Activated CD4-positive, alpha-beta memory T cell treated with anti-CD3 and anti-CD28 coated beads for 36 hours (primary cell): ENCODE results near the gene DAPL1. TPM values are rescaled to one million over a fixed set of nuclear protein-coding genes. Genes with fewer than 3 reads are reported as not detected.
"Not testable (repeated sequence)": the region's sequence is repeated elsewhere in the genome, so short reads cannot be mapped to it uniquely, and the experiment has no call there.

Experiments
- CTCF ChIA-PET: fragments of 350-600 bp; sonication (Branson Sonifier 250); formaldehyde crosslinking; loops from one replicate; lab custom pipeline; 2021; ENCODE audit warnings: antibody characterized with exemption, inconsistent platforms; lab: Charles Lee
- POLR2A ChIA-PET: fragments of 350-600 bp; sonication (Branson Sonifier 250); formaldehyde crosslinking; loops from one replicate; lab custom pipeline; 2021; ENCODE audit warnings: antibody characterized with exemption; lab: Charles Lee
- DNase-seq: peaks from one replicate; pipeline ENCODE4 v3.0.0-alpha.2; 2020
- H3K27ac Mint-ChIP-seq: one replicate; pipeline ENCODE4 v1.8.0; 2021; ENCODE audit warnings: mixed read lengths
- H3K27me3 Mint-ChIP-seq: one replicate; pipeline ENCODE4 v1.8.0; 2021; ENCODE audit warnings: mixed read lengths
- H3K36me3 Mint-ChIP-seq: one replicate; pipeline ENCODE4 v1.8.0; 2021; ENCODE audit warnings: mixed read lengths
- H3K4me1 Mint-ChIP-seq: one replicate; pipeline ENCODE4 v1.8.0; 2021; ENCODE audit warnings: low read depth, mixed read lengths
- H3K4me3 Mint-ChIP-seq: one replicate; pipeline ENCODE4 v1.8.0; 2021; ENCODE audit warnings: mild to moderate bottlenecking, mixed read lengths
- H3K9me3 Mint-ChIP-seq: one replicate; pipeline ENCODE4 v1.8.0; 2021; ENCODE audit warnings: mixed read lengths
- intact Hi-C: fragments of 100-400 bp; cut with micrococcal nuclease; formaldehyde crosslinking; loops from one replicate; pipeline ENCODE4 v1.15.1; 2023
- total RNA-seq, 2 experiments: library from RNA; stranded (reverse); gene quantifications; one replicate each; pipeline ENCODE4 v1.2.3, GENCODE V29; 2021

DAPL1 gene
- total RNA-seq, 2 experiments from 2014 or later: not detected

DNA sequence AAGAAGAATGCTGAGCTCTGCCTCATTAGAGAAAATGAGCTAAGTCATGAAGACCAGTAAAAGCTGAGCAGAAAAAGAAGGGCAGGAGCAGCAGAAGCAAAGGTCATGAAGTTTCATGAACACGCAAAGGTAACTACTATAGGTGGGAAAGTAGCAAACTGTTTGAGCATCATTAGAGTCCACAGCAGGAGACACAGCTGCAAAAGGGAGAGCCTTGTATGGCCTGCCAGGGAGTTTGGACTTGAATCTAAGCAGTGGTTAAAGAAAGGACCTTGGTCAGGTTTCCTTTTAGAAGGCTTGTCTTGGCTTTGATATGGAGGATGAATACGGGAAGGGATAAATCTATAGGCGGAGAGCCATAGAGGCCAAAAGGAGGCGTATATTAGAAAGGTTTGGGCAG is 34.0 kb downstream of the DAPL1 start:
- no peak overlapping the region for H3K4me3 Mint-ChIP-seq
- intact Hi-C loops: no loop called here

GRCh38 chr2:158830201-158830600 is 35.1 kb downstream of the DAPL1 start:
- DNase-seq: no peak
- CTCF ChIA-PET: no interaction called here
- intact Hi-C loops: no loop called here

More for the DNA sequence above, 34.0 kb downstream of the DAPL1 start:
- no peaks in the 10 kb centered on the region for H3K9me3 Mint-ChIP-seq
- no peaks in the 10 kb centered on the region for H3K36me3 Mint-ChIP-seq
- H3K27me3 Mint-ChIP-seq: peaks cover 2% of the 10 kb centered on the region
- POLR2A ChIA-PET: no interaction called here
- DNase-seq: no peak
- CTCF ChIA-PET: no interaction called here
- H3K4me1 Mint-ChIP-seq: no peaks in the 10 kb centered on the region
- no peak overlapping the region for H3K27ac Mint-ChIP-seq

GRCh38 chr2:158835431-158835830 is 40.3 kb downstream of the DAPL1 start:
- DNase-seq: no peak
- intact Hi-C loops: no loop called here
- H3K36me3 Mint-ChIP-seq: no peaks in the 10 kb centered on the region
- ChIA-PET CTCF (no interaction called here), POLR2A (no interaction called here)
- no peak overlapping the region for H3K27ac Mint-ChIP-seq
- H3K9me3 Mint-ChIP-seq: no peaks in the 10 kb centered on the region
- H3K4me1 Mint-ChIP-seq: no peaks in the 10 kb centered on the region
- H3K27me3 Mint-ChIP-seq: no peaks in the 10 kb centered on the region
- no peak overlapping the region for H3K4me3 Mint-ChIP-seq

More at GRCh38 chr2:158830201-158830600, 35.1 kb downstream of the DAPL1 start:
- Mint-ChIP-seq H3K27ac (no peak overlapping the region), H3K9me3 (no peaks in the 10 kb centered on the region), H3K4me1 (no peaks in the 10 kb centered on the region), H3K36me3 (no peaks in the 10 kb centered on the region), H3K27me3 (peaks cover 2% of the 10 kb centered on the region), H3K4me3 (no peak overlapping the region)
- POLR2A ChIA-PET: no interaction called here

- H3K4me1 Mint-ChIP-seq: no peaks in the 10 kb centered on the region
- POLR2A ChIA-PET: no interaction called here
- H3K36me3 Mint-ChIP-seq: no peaks in the 10 kb centered on the region
- no peak overlapping the region for H3K27ac Mint-ChIP-seq
- CTCF ChIA-PET: no interaction called here
- no peaks in the 10 kb centered on the region for H3K9me3 Mint-ChIP-seq
- intact Hi-C loops: no loop called here
- H3K4me3 Mint-ChIP-seq: no peak overlapping the region
- DNase-seq: no peak
- peaks cover 5% of the 10 kb centered on the region for H3K27me3 Mint-ChIP-seq
Measured at GRCh38 chr2:158837645-158838044, 42.5 kb downstream of the DAPL1 start.

DNA sequence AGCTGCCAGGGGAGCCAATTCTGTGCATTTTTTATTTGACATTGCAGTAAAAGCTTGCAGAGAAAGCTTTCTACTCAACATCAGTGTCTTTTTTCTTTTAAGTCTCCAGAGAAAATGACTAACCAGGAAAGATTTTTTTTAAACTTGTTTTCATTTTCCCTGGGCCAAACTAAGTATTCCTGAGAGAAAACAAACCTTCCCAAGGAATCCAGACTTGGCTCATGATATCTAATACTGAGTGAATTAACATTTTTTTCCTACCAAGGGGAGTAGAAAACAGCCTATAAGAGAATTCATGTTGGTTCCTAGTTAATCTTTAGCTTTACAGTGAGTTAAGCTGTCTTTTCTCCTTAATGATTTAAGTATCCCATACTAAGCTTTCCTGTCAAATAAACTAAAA is 46.7 kb downstream of the DAPL1 start:
- Mint-ChIP-seq H3K27me3 (peaks cover 9% of the 10 kb centered on the region), H3K36me3 (no peaks in the 10 kb centered on the region), H3K4me3 (no peak overlapping the region), H3K9me3 (no peaks in the 10 kb centered on the region), H3K4me1 (no peaks in the 10 kb centered on the region), H3K27ac (no peak overlapping the region)
- POLR2A ChIA-PET: no interaction called here
- no peak for DNase-seq
- intact Hi-C loops: no loop called here
- CTCF ChIA-PET: no interaction called here

DNA sequence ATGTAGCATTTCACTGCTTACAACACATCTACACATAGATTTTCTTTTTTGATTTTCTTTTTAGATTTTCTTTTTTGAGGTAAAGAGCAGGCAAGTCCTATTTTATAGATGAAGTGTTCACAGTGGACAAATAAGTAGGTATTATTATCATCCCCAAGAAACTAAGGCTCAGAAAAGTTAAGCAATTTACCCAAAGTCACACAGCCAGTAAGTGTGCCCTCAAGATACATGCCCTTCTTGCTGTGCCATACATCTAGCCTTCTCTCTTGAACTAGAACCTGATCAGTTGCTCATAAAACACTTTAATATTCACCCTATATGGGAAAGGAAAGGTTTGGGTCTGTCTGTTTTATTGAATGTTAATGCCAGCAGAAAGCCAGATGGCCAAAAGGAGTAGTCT is 50.3 kb downstream of the DAPL1 start:
- no peak overlapping the region for H3K27ac Mint-ChIP-seq
- DNase-seq: no peak
- CTCF ChIA-PET: interaction anchor here (1.0 kb wide), 1 partner anchor 273 kb away, joined by 3 read pairs; no protein-coding TSS in a partner anchor
- POLR2A ChIA-PET: no interaction called here
- H3K9me3 Mint-ChIP-seq: no peaks in the 10 kb centered on the region
- H3K4me3 Mint-ChIP-seq: no peak overlapping the region
- H3K36me3 Mint-ChIP-seq: no peaks in the 10 kb centered on the region
- peaks cover 10% of the 10 kb centered on the region for H3K27me3 Mint-ChIP-seq
- intact Hi-C loops: no loop called here
- no peaks in the 10 kb centered on the region for H3K4me1 Mint-ChIP-seq

GRCh38 chr2:158845859-158846258 is 50.7 kb downstream of the DAPL1 start:
- CTCF ChIA-PET: interaction anchor here (1.0 kb wide), 1 partner anchor 273 kb away, joined by 3 read pairs; no protein-coding TSS in a partner anchor
- H3K4me1 Mint-ChIP-seq: no peaks in the 10 kb centered on the region

DNA sequence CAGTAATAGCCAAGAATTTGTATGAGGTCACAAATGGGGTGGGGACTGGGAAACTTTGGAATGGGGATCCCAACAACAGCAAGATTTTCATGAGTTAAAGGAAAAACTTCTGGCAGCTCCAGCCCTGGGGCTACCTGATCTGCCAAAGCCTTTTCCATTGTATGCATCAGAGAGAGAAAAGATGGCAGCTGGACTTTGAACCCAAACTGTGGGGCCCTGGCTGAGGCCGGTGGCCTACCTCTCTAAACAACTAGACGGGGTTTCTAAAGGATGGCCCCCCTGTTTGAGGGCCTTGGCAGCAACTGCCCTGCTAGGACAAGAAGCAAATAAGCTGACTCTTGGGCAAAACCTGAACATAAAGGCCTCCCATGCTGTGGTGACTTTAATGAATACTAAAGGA is 52.4 kb downstream of the DAPL1 start:
- CTCF ChIA-PET, H3K9me3 Mint-ChIP-seq, POLR2A ChIA-PET, H3K27ac Mint-ChIP-seq, H3K4me1 Mint-ChIP-seq, intact Hi-C loops, DNase-seq, H3K4me3 Mint-ChIP-seq, H3K36me3 Mint-ChIP-seq, H3K27me3 Mint-ChIP-seq: not testable (repeated sequence)

More at GRCh38 chr2:158845859-158846258, 50.7 kb downstream of the DAPL1 start:
- no peaks in the 10 kb centered on the region for H3K9me3 Mint-ChIP-seq
- no peak overlapping the region for H3K27ac Mint-ChIP-seq
- H3K36me3 Mint-ChIP-seq: no peaks in the 10 kb centered on the region
- intact Hi-C loops: no loop called here
- DNase-seq: no peak
- no peak overlapping the region for H3K4me3 Mint-ChIP-seq
- peaks cover 8% of the 10 kb centered on the region for H3K27me3 Mint-ChIP-seq
- POLR2A ChIA-PET: no interaction called here

- POLR2A ChIA-PET, H3K9me3 Mint-ChIP-seq, H3K4me3 Mint-ChIP-seq, H3K27ac Mint-ChIP-seq, H3K36me3 Mint-ChIP-seq, intact Hi-C loops, H3K27me3 Mint-ChIP-seq, H3K4me1 Mint-ChIP-seq, CTCF ChIA-PET: not testable (repeated sequence)
- DNase-seq: peak; percentile 10
Measured at GRCh38 chr2:158848031-158848970, 53.2 kb downstream of the DAPL1 start.

DNA sequence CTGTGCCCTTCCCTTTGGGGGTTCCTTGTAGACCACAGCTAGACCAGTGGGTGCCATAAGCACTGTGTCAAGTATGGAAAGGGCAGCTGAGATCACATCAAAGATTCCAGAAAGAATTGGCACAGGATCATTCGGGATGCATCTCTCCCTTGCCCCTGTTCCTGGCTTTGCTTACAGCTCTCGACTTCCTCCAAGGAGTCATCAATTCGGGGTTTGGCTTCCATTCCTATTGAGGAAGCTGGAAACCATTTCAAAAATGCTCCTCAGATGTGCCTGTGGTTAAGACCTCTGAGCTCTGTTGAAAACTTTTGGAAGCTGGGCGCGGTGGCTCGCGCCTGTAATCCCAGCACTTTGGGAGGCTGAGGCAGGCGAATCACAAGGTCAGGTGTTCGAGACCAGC is 65.1 kb downstream of the DAPL1 start:
- intact Hi-C loops, H3K27me3 Mint-ChIP-seq, H3K4me3 Mint-ChIP-seq, CTCF ChIA-PET, POLR2A ChIA-PET, H3K4me1 Mint-ChIP-seq, H3K27ac Mint-ChIP-seq, H3K36me3 Mint-ChIP-seq, H3K9me3 Mint-ChIP-seq, DNase-seq: not testable (repeated sequence)

- H3K36me3 Mint-ChIP-seq, POLR2A ChIA-PET, H3K27me3 Mint-ChIP-seq, CTCF ChIA-PET, H3K4me3 Mint-ChIP-seq, H3K4me1 Mint-ChIP-seq, H3K9me3 Mint-ChIP-seq, H3K27ac Mint-ChIP-seq, DNase-seq, intact Hi-C loops: not testable (repeated sequence)
Measured at GRCh38 chr2:158861626-158862025, 66.5 kb downstream of the DAPL1 start.

DNA sequence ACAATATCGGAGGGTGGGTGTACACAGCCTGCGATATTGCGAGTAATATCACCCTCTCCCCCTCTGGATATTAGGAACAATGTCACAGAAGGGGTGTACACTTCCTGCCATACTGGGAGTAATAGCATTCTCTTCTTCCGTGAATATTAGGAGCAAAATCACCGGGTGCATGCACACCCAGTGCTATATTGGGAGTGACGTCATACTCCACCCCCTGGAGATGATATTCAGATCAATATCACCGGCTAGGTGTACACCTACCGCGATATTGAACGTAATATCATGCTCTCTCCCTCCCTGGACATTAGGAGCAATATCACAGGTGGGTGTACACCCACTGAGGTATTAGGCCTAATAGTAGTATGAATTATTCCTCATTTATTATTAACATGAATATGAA is 70.4 kb downstream of the DAPL1 start:
- CTCF ChIA-PET, H3K27ac Mint-ChIP-seq, H3K4me3 Mint-ChIP-seq, DNase-seq, POLR2A ChIA-PET, H3K36me3 Mint-ChIP-seq, H3K4me1 Mint-ChIP-seq, intact Hi-C loops, H3K9me3 Mint-ChIP-seq, H3K27me3 Mint-ChIP-seq: not testable (repeated sequence)
